ENCODE results near the gene GARIN3. TPM values are rescaled to one million over a fixed set of nuclear protein-coding genes. Genes with fewer than 3 reads are reported as not detected.

Gene GARIN3
- not detected in 5 replicates for total RNA-seq (2022; extraction: Qiagen RNA extraction)

DNA sequence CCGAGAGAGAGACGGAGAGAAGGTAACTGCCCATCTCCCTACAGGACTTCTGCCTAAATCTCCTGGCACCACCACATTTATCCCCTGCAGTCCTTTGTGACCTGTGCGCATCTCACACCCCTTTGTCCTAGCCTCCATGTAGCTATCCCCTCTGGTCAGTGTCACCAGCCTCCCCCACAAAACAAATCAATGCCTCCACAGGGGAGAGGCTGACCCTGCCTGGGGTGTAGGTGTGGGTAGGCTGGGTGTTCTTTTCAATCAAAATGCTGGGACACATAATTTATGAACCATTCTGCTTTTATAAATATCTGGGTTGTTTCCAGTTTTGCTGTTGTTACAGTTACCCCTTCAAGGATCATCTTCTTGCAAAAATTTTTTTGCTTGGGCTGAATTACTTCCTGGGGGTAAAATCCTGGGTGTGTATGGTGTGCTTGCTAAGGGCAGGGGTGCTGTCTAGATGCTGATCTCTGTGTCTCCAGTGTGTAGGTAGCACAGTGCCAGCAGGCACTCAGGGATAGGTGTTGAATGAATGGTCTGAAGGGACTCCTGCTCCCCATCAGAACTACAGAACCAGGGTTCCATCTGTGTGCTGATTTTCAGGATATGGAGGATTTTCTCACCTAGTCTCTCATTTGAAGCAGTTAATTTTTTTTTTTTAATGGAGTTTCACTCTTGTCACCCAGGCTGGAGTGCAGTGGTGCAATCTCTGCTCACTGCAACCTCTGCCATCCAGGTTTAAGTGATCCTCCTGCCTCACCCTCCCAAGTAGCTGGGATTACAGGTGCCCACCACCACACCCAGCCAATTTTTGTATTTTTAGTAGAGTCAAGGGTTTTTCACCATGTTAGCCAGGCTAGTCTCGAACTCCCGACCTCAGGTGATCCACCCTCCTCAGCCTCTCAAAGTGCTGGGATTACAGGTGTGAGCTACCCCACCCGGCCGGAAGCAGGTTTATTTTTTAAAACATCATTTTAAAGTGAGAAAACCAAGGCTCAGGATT is at the start of gene GARIN3:
TSS of gene GARIN3 (minus strand) at position 51 of the 1,000 bp plus-strand sequence. CDS start 96 bp downstream, outside the sequence.

GRCh38 chr5:157180374-157181264 is 14.6 kb upstream of the GARIN3 start, which contains the start of gene ITK:
ITK (plus strand) TSS chr5:157180840; CDS start chr5:157180978, 138 bp downstream.

GRCh38 chr5:157142317-157143126 is 23.5 kb downstream of the GARIN3 start, which contains the start of gene MED7:
MED7 (minus strand) TSS chr5:157142865; CDS start chr5:157139431, 3,434 bp downstream.

Other genes with a start within 250 kb of the GARIN3 start
- 0.85 to 1.5 TPM (median 1.1 TPM) in 5 replicates for gene TIMD4, start 203.0 kb downstream of the GARIN3 start, total RNA-seq (2022; extraction: Qiagen RNA extraction)
- 26.8 to 45.6 TPM (median 30.4 TPM) in 5 replicates for gene HAVCR1, start 107.1 kb downstream of the GARIN3 start, total RNA-seq (2022; extraction: Qiagen RNA extraction)
- 0.17 to 0.62 TPM (median 0.24 TPM) in 5 replicates for gene HAVCR2, start 57.2 kb downstream of the GARIN3 start, total RNA-seq (2022; extraction: Qiagen RNA extraction)
- 14.7 to 18.0 TPM (median 15.8 TPM) in 5 replicates for gene MED7, start 23.4 kb downstream of the GARIN3 start, total RNA-seq (2022; extraction: Qiagen RNA extraction)
- 0.05 to 0.32 TPM (median 0.08 TPM) in 5 replicates for gene ITK, start 14.6 kb upstream of the GARIN3 start, total RNA-seq (2022; extraction: Qiagen RNA extraction)
- gene CYFIP2, start 99.9 kb upstream of the GARIN3 start, total RNA-seq (2022; extraction: Qiagen RNA extraction), result 18.2 to 21.6 TPM (median 19.9 TPM) in 5 replicates

Measured in A549 treated with AZD2906 at 1 μM for 4 hours (cell line).